HL-60 (cell line): ENCODE data around the gene TMED4.

Experiments used
- CTCF ChIP-seq: IDR thresholded peaks from one replicate; pipeline ENCODE4 v1.5.1; 2011; ENCODE audit warnings: low read length, control low read depth, inconsistent platforms; ENCODE audit not compliant: insufficient read depth
- POLR2AphosphoS5 ChIP-seq: IDR thresholded peaks from 2 replicates; pipeline ENCODE4 v1.6.1; 2012; ENCODE audit warnings: low read depth
- REST ChIP-seq: IDR thresholded peaks from 2 replicates; pipeline ENCODE4 v1.6.1; 2012; ENCODE audit warnings: low read depth; ENCODE audit not compliant: insufficient replicate concordance

GRCh38 chr7:44618753-44619152, 36.7 kb upstream of the TMED4 start:
- TF ChIP-seq CTCF: no peak
- no peak for TF ChIP-seq POLR2AphosphoS5
- no peak for TF ChIP-seq REST
